Mucosa of descending colon (tissue), 3 donors: Measurements from ENCODE around the gene MIB2. TPM values are rescaled to one million over a fixed set of nuclear protein-coding genes. Genes with fewer than 3 reads are reported as not detected.
A peak's percentile ranks its signal among the peaks of the same experiment; 100 is the strongest.
"Not testable (repeated sequence)": the region's sequence is repeated elsewhere in the genome, so short reads cannot be mapped to it uniquely, and the experiment has no call there.

Source experiments
- ATAC-seq: fragments of 200-7000 bp; cut with Tn5 transposase; one replicate; pipeline ENCODE4 v1.9.1; 2020; ENCODE audit warnings: mild to moderate bottlenecking, moderate library complexity
- DNase-seq, 3 donors: peaks; one replicate each; pipeline ENCODE4 v3.0.0-alpha.2; 2020
- H3K36me3 ChIP-seq: fragments of 200-600 bp; one replicate; pipeline ENCODE4 v1.8.0; 2021; ENCODE audit warnings: low read depth, mild to moderate bottlenecking
- H3K4me1 ChIP-seq: fragments of 200-600 bp; one replicate; pipeline ENCODE4 v1.8.0; 2021; ENCODE audit warnings: low read depth, mild to moderate bottlenecking
- H3K4me3 ChIP-seq: fragments of 200-600 bp; one replicate; pipeline ENCODE4 v1.8.0; 2021; ENCODE audit warnings: mild to moderate bottlenecking
- H3K9me3 ChIP-seq: fragments of 200-600 bp; one replicate; pipeline ENCODE4 v1.8.0; 2021; ENCODE audit warnings: mild to moderate bottlenecking
- CTCF ChIP-seq: fragments of 200-600 bp; IDR thresholded peaks from one replicate; pipeline ENCODE4 v1.8.0; 2022; ENCODE audit warnings: antibody characterized with exemption, mild to moderate bottlenecking
- intact Hi-C, 2 donors: fragments of 100-400 bp; cut with DNase I in 1 of 2; cut with micrococcal nuclease in 1 of 2; formaldehyde crosslinking; loops; one replicate each; pipeline versions ENCODE4 v1.11.0 to v1.11.1; 2022; cut with DNase I, micrococcal nuclease
- total RNA-seq, 3 donors: library from RNA; stranded (reverse); fragmentation: NEBNext Ultra II Directional in 2 of 3; extraction: Animal tissue kit (Norgen Biotek cat#: 25700) in 2 of 3; gene quantifications; one replicate each; pipeline versions ENCODE4 v1.2.1 to v1.2.4, GENCODE V29; 2021 to 2023
- donor health status: DM: no; HTN: no; CAD: no; lungs with moderate emphysema.
- donor health status: DM: no; HTN: no; CAD: no.
- donor health status: DM: no; HTN: yes; CAD: no.

Gene MIB2
- total RNA-seq, 3 donors from 2014 or later, result 67.8 to 118 (median 109) TPM

GRCh38 chr1:1638528-1638927 lies 23.2 kb downstream of the MIB2 start:
- not testable (repeated sequence) for ATAC-seq, H3K4me3 ChIP-seq
- DNase-seq, result peak in 2 of 3 donors; percentile 80 to 91

GRCh38 chr1:1639368-1639767 lies 24.1 kb downstream of the MIB2 start:
- H3K9me3 ChIP-seq, H3K4me1 ChIP-seq, H3K4me3 ChIP-seq, DNase-seq, H3K36me3 ChIP-seq, intact Hi-C loops, ATAC-seq: not testable (repeated sequence)

More at GRCh38 chr1:1638528-1638927, 23.2 kb downstream of the MIB2 start:
- intact Hi-C loops, H3K4me1 ChIP-seq, H3K36me3 ChIP-seq, H3K9me3 ChIP-seq: not testable (repeated sequence)

DNA sequence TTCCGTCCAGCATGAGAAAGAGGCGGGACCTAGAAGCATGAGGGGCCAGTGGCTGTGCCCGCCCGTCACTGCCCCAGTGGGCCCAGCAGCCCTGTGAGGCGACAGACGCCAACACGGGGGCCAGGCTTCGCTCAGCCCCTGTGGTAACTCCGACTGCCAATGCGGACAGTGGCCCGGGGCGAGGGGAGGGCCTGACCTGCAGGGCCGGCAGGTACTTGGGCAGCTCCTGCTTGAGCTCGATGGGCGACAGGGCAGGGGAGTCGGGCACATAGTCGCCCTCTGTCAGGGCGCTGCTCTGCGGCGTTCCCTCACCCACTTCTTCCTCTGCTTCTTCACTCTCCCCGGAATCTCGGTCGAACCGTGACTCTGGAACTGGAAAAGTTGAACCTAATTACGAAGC lies 24.8 kb downstream of the MIB2 start:
- ATAC-seq, result not testable (repeated sequence)

GRCh38 chr1:1640711-1641461 lies 25.6 kb downstream of the MIB2 start:
- H3K4me3 ChIP-seq, ATAC-seq, intact Hi-C loops, H3K36me3 ChIP-seq, H3K9me3 ChIP-seq, H3K4me1 ChIP-seq: not testable (repeated sequence)
- peak in 1 of 3 donors; percentile 17 for DNase-seq

More for the DNA sequence above, 24.8 kb downstream of the MIB2 start:
- H3K4me3 ChIP-seq, H3K4me1 ChIP-seq, intact Hi-C loops, H3K36me3 ChIP-seq, H3K9me3 ChIP-seq: not testable (repeated sequence)
- DNase-seq, result peak in 1 of 3 donors; percentile 13

GRCh38 chr1:1646326-1646725 lies 31.0 kb downstream of the MIB2 start:
- H3K4me1 ChIP-seq, result peaks cover 16% of the 10 kb centered on the region
- intact Hi-C loops, ATAC-seq, DNase-seq, H3K36me3 ChIP-seq, H3K9me3 ChIP-seq, H3K4me3 ChIP-seq: not testable (repeated sequence)

DNA sequence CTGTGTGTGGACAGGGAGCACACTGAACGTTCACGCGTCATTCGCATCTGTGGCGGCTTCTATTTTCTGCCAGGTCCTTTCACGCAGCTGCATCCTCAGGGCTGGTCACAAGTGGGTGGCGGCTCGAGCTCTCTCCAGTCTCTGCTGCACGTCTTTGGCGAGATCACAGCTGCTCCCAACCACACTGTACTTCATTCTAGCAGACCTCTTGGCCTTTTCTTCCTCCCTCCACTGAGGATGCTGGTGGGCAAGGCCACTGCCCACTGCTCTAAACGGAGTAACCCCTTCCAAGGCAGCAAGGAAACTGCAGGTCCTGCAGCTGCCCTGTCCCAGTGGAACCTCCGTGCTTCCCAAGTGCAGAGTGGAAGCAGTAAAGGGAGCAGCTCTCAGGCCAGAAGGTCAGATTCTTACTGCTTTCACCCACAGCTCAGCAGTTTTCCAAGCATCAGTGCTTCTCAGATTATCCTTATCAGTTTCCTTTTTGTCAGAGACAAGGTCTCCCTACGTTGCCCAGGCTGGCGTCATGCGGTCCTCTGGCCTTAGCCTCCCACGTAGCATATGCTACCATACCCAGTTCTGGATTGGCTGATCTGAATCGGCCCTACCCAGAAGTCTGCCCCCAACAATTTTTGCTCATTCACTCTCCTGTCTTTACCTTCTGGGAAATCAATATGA lies 32.4 kb downstream of the MIB2 start:
- H3K4me3 ChIP-seq, H3K9me3 ChIP-seq, intact Hi-C loops: not testable (repeated sequence)
- DNase-seq (peak in 1 of 3 donors; percentile 64), ATAC-seq (peak; percentile 67)
- peaks cover 15% of the 10 kb centered on the region for H3K36me3 ChIP-seq
- peaks cover 16% of the 10 kb centered on the region for H3K4me1 ChIP-seq

DNA sequence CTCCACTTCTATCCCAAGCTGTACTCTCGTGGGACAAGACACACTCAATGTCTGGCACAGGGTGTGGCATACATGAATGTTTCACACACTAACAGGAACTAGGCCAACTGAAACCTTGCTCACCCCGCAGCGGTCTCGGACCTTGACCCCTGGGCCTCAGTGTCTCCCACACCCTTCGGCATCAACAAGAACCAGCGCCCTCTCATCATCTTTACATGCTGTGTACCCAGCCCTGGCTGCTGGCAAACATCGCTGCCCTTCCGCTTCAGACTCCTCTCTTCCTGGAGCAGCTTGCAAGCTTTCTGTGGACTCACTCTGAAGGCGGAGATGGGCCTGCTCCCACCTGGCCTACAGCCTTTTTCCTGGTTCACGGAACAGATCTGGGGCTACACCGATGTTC lies 33.0 kb downstream of the MIB2 start:
- Histone ChIP-seq H3K36me3 (peaks cover 17% of the 10 kb centered on the region), H3K4me1 (peaks cover 16% of the 10 kb centered on the region)
- ATAC-seq, result peak; percentile 98
- intact Hi-C loops, H3K9me3 ChIP-seq, H3K4me3 ChIP-seq: not testable (repeated sequence)
- DNase-seq, result peak; percentile 91 to 93 (median 92)

GRCh38 chr1:1658583-1659549 lies 43.6 kb downstream of the MIB2 start, which contains the start of gene CDK11B:
Gene CDK11B (minus strand): TSS chr1:1659004. CDS start chr1:1657485, 1,519 bp downstream.
- H3K4me1 ChIP-seq, result peaks cover 13% of the 10 kb centered on the region
- DNase-seq (peak; percentile 93 to 99 (median 96)), ATAC-seq (peak; percentile 95)
- H3K36me3 ChIP-seq, intact Hi-C loops, H3K9me3 ChIP-seq: not testable (repeated sequence)
- peak within 1 kb of the TSS; percentile 44 for H3K4me3 ChIP-seq
- TF ChIP-seq CTCF, result peak; percentile 24

DNA sequence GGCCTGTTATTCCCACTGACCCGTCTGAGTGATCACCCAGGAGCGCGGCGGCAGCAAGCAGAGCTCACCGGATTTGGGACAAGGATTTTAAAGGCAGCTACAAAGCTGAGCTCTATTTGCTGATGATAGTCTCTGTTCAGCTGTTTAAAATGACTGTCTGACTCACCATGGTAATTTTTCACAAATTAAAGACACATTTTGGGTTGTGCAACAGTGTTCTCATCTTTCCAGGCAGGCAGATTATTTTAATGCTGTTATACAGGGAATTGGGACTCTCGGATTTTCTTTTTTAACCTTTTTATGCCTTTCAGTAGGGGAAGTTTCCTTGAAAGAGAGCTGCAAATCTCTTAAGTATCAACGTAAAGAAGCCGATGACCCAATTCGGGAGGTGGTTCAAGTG lies 47.1 kb downstream of the MIB2 start:
- H3K9me3 ChIP-seq, H3K36me3 ChIP-seq, H3K4me3 ChIP-seq, ATAC-seq, H3K4me1 ChIP-seq, DNase-seq, intact Hi-C loops: not testable (repeated sequence)

- intact Hi-C loops, H3K36me3 ChIP-seq, H3K9me3 ChIP-seq, ATAC-seq, H3K4me1 ChIP-seq, H3K4me3 ChIP-seq: not testable (repeated sequence)
- DNase-seq, result peak in 2 of 3 donors; percentile 35 to 38
Measured at GRCh38 chr1:1662830-1663560, 47.7 kb downstream of the MIB2 start.

DNA sequence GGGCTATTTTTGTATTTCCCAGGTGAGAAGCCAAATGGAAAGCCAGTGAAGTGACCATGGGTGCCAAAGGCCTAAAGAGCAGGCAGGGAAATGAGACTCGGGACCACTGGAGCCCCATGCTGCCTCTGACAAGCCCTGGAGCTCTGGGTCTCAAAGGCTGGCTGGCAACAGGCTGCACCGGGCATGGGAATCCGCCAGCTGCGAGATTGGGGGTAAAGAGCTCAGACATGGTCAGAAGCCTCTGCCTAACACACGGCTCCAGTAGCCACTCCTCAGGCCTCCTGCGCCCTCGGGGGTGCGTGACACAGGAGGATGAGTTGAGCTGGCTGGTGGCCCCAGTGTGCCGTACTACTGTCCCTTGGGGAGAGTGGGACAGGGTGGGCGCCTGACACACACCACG lies 49.0 kb downstream of the MIB2 start:
- DNase-seq, H3K9me3 ChIP-seq, ATAC-seq, H3K4me1 ChIP-seq, H3K36me3 ChIP-seq, H3K4me3 ChIP-seq, intact Hi-C loops: not testable (repeated sequence)
